H1 (cell line): ENCODE data around the gene BCL2L14. TPM values are rescaled to one million over a fixed set of nuclear protein-coding genes. Genes with fewer than 3 reads are reported as not detected.

Experiments
- CHD2 ChIP-seq: IDR thresholded peaks from 2 replicates; pipeline ENCODE4 v1.6.1; 2012; ENCODE audit warnings: low read length, improper control_type of control experiment
- HDAC2 ChIP-seq, 2 experiments: fragments of 300-600 bp in 1 of 2; sonication (generic) in 1 of 2; IDR thresholded peaks; 2 replicates each; pipeline ENCODE4 v1.6.1; 2011 to 2012; ENCODE audit warnings: low read depth in 2 of 2, low read length in 2 of 2, mild to moderate bottlenecking in 2 of 2, moderate library complexity in 2 of 2, borderline replicate concordance in 1 of 2, inconsistent platforms in 1 of 2
- HDAC6 ChIP-seq: IDR thresholded peaks from one replicate; pipeline ENCODE4 v1.7.1; 2012; ENCODE audit warnings: low read depth, mild to moderate bottlenecking, inconsistent platforms, low read length, moderate library complexity
- JUN ChIP-seq: IDR thresholded peaks from 2 replicates; pipeline ENCODE4 v1.6.1; 2011; ENCODE audit warnings: low read depth, mild to moderate bottlenecking, improper control_type of control experiment, low read length
- KDM5A ChIP-seq: fragments of 200-600 bp; IDR thresholded peaks from 2 replicates; pipeline ENCODE4 v1.7.1; 2012; ENCODE audit warnings: mild to moderate bottlenecking, low read length, inconsistent platforms, mixed read lengths
- RXRA ChIP-seq: IDR thresholded peaks from 2 replicates; pipeline ENCODE4 v1.6.1; 2011; ENCODE audit warnings: low read depth, mild to moderate bottlenecking, low read length, moderate library complexity; ENCODE audit not compliant: insufficient read depth
- ZNF274 ChIP-seq: IDR thresholded peaks from 2 replicates; pipeline ENCODE4 v1.7.0; 2012; ENCODE audit warnings: low read length, borderline replicate concordance; ENCODE audit errors: extremely low read depth
- polyA plus RNA-seq, 7 experiments: library from polyadenylated mRNA; depleted of rRNA in 3 of 7; stranded (reverse) in 5 of 7; unstranded in 2 of 7; fragments of >200 nt in 5 of 7; fragments of 200-250 nt in 2 of 7; gene quantifications; 1 replicate in 5 of 7; 2 replicates in 1 of 7; 4 replicates in 1 of 7; pipeline versions ENCODE4 v1.2.1 to v1.2.3, GENCODE V29; 2011 to 2013; ENCODE audit warnings: missing spikeins in 2 of 7, mixed read lengths in 2 of 7
- total RNA-seq: library from RNA; stranded (reverse); fragmentation: NEBNext Ultra II Directional; extraction: Animal tissue kit (Norgen Biotek cat#: 25700); gene quantifications from 2 replicates; pipeline ENCODE4 v1.2.1, GENCODE V29; 2021
- TF ChIP-seq, protein P1 (sequence below): fragments of 300-600 bp; sonication (generic); IDR thresholded peaks from 2 replicates; pipeline ENCODE4 v1.7.1; 2012; ENCODE audit warnings: low read length, moderate library complexity, mild to moderate bottlenecking, inconsistent platforms; ENCODE audit not compliant: insufficient replicate concordance
- TF ChIP-seq, protein P2 (sequence below), 3 experiments: IDR thresholded peaks; 1 replicate in 2 of 3; 2 replicates in 1 of 3; pipeline versions ENCODE4 v1.5.1 to v1.6.1; 2011; ENCODE audit warnings: low read length in 3 of 3, mild to moderate bottlenecking in 3 of 3, inconsistent platforms in 2 of 3, low read depth in 1 of 3, moderate library complexity in 1 of 3; ENCODE audit not compliant: insufficient read depth in 1 of 3; ENCODE audit errors: control extremely low read depth in 1 of 3

The BCL2L14 gene
- total and polyA plus RNA-seq, 2 of the 8 experiments (the other 6 are each of a cell fraction or from before 2014, with no cell fraction given) = 0.80 to 2.4 TPM

DNA sequence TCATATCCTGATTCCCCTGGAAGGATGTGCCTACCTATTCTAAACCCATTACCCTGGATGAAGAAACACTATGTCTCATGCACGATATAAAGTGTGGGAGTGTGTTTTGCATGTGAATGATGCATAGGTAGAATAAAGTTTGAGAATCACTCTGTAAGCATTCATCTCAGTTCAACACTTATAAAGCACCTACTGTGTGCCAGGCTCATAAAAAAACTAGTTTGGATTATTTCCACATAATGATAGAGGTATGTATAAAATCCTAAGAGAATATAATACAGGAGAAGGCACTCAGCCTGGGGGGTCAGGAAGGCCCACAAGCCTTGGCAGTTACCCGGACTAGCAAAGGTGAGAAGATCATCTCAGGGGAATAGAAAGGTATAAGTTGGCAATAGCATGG lies 41.1 kb upstream of the BCL2L14 start (continued):
- TF ChIP-seq, protein P1, sequence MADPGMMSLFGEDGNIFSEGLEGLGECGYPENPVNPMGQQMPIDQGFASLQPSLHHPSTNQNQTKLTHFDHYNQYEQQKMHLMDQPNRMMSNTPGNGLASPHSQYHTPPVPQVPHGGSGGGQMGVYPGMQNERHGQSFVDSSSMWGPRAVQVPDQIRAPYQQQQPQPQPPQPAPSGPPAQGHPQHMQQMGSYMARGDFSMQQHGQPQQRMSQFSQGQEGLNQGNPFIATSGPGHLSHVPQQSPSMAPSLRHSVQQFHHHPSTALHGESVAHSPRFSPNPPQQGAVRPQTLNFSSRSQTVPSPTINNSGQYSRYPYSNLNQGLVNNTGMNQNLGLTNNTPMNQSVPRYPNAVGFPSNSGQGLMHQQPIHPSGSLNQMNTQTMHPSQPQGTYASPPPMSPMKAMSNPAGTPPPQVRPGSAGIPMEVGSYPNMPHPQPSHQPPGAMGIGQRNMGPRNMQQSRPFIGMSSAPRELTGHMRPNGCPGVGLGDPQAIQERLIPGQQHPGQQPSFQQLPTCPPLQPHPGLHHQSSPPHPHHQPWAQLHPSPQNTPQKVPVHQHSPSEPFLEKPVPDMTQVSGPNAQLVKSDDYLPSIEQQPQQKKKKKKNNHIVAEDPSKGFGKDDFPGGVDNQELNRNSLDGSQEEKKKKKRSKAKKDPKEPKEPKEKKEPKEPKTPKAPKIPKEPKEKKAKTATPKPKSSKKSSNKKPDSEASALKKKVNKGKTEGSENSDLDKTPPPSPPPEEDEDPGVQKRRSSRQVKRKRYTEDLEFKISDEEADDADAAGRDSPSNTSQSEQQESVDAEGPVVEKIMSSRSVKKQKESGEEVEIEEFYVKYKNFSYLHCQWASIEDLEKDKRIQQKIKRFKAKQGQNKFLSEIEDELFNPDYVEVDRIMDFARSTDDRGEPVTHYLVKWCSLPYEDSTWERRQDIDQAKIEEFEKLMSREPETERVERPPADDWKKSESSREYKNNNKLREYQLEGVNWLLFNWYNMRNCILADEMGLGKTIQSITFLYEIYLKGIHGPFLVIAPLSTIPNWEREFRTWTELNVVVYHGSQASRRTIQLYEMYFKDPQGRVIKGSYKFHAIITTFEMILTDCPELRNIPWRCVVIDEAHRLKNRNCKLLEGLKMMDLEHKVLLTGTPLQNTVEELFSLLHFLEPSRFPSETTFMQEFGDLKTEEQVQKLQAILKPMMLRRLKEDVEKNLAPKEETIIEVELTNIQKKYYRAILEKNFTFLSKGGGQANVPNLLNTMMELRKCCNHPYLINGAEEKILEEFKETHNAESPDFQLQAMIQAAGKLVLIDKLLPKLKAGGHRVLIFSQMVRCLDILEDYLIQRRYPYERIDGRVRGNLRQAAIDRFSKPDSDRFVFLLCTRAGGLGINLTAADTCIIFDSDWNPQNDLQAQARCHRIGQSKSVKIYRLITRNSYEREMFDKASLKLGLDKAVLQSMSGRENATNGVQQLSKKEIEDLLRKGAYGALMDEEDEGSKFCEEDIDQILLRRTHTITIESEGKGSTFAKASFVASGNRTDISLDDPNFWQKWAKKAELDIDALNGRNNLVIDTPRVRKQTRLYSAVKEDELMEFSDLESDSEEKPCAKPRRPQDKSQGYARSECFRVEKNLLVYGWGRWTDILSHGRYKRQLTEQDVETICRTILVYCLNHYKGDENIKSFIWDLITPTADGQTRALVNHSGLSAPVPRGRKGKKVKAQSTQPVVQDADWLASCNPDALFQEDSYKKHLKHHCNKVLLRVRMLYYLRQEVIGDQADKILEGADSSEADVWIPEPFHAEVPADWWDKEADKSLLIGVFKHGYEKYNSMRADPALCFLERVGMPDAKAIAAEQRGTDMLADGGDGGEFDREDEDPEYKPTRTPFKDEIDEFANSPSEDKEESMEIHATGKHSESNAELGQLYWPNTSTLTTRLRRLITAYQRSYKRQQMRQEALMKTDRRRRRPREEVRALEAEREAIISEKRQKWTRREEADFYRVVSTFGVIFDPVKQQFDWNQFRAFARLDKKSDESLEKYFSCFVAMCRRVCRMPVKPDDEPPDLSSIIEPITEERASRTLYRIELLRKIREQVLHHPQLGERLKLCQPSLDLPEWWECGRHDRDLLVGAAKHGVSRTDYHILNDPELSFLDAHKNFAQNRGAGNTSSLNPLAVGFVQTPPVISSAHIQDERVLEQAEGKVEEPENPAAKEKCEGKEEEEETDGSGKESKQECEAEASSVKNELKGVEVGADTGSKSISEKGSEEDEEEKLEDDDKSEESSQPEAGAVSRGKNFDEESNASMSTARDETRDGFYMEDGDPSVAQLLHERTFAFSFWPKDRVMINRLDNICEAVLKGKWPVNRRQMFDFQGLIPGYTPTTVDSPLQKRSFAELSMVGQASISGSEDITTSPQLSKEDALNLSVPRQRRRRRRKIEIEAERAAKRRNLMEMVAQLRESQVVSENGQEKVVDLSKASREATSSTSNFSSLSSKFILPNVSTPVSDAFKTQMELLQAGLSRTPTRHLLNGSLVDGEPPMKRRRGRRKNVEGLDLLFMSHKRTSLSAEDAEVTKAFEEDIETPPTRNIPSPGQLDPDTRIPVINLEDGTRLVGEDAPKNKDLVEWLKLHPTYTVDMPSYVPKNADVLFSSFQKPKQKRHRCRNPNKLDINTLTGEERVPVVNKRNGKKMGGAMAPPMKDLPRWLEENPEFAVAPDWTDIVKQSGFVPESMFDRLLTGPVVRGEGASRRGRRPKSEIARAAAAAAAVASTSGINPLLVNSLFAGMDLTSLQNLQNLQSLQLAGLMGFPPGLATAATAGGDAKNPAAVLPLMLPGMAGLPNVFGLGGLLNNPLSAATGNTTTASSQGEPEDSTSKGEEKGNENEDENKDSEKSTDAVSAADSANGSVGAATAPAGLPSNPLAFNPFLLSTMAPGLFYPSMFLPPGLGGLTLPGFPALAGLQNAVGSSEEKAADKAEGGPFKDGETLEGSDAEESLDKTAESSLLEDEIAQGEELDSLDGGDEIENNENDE = no peak
- no peak for TF ChIP-seq JUN
- TF ChIP-seq RXRA = no peak
- no peak for TF ChIP-seq CHD2
- TF ChIP-seq KDM5A = no peak
- TF ChIP-seq HDAC2 (IDR thresholded peaks at IDR 0.05; ENCODE audit: borderline replicate concordance in 1 of 2, low read depth in 2 of 2, low read length in 2 of 2) = no peak
- no peak for TF ChIP-seq HDAC6
- no peak for TF ChIP-seq ZNF274
- TF ChIP-seq, protein P2, sequence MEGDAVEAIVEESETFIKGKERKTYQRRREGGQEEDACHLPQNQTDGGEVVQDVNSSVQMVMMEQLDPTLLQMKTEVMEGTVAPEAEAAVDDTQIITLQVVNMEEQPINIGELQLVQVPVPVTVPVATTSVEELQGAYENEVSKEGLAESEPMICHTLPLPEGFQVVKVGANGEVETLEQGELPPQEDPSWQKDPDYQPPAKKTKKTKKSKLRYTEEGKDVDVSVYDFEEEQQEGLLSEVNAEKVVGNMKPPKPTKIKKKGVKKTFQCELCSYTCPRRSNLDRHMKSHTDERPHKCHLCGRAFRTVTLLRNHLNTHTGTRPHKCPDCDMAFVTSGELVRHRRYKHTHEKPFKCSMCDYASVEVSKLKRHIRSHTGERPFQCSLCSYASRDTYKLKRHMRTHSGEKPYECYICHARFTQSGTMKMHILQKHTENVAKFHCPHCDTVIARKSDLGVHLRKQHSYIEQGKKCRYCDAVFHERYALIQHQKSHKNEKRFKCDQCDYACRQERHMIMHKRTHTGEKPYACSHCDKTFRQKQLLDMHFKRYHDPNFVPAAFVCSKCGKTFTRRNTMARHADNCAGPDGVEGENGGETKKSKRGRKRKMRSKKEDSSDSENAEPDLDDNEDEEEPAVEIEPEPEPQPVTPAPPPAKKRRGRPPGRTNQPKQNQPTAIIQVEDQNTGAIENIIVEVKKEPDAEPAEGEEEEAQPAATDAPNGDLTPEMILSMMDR (IDR thresholded peaks at IDR 0.05; ENCODE audit: control extremely low read depth in 1 of 3, insufficient read depth in 1 of 3, low read depth in 1 of 3, low read length in 3 of 3) = no peak
